ENCODE results near the gene NEK4.

DNA sequence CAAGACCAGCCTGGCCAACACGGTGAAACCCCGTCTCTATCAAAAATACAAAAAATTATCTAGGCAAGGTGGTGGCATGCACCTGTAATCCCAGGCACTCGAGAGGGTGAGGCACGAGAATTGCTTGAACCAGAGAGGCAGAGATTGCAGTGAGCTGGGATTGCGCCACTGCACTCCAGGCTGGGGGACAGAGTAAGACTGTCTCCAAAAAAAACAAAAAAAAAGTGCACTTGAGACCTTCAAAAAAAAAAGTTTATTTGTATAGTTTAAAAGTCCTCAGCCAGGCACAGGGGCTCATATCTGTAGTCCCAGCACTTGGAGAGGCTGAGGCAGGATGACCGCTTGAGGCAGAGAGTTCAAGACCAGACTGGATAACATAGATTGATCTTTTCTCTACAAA is 87.1 kb downstream of the NEK4 start:
- TF ChIP-seq SUZ12 (IDR thresholded peaks at IDR 0.05; ENCODE audit: extremely low read depth, insufficient read depth, insufficient read length) (no peak), YY1 (IDR thresholded peaks at IDR 0.05; ENCODE audit: insufficient read depth, insufficient read length) (no peak), ZNF274 (IDR thresholded peaks at IDR 0.05; ENCODE audit: low read depth, low read length) (no peak)
